Measurements from ENCODE around the gene SRGAP1.
"Not testable (repeated sequence)": the region's sequence is repeated elsewhere in the genome, so short reads cannot be mapped to it uniquely, and the experiment has no call there.

DNA sequence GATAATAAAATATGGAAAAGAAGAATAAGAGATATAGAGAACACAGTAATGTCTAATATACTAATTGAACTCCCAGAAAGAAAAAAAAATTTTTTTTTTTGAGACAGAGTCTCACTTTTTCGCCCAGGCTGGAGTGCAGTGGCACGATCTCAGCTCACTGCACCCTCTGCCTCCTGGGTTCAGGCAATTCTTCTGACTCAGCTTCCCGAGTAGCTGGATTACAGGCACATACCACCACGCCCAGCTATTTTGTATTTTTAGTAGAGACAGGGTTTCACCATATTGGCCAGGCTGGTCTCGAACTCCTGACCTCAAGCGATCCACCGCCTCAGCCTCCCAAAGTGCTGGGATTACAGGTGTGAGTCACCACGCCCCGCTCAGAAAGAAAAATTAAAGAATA, 232.1 kb downstream of the SRGAP1 start:
- TF ChIP-seq, protein P1, sequence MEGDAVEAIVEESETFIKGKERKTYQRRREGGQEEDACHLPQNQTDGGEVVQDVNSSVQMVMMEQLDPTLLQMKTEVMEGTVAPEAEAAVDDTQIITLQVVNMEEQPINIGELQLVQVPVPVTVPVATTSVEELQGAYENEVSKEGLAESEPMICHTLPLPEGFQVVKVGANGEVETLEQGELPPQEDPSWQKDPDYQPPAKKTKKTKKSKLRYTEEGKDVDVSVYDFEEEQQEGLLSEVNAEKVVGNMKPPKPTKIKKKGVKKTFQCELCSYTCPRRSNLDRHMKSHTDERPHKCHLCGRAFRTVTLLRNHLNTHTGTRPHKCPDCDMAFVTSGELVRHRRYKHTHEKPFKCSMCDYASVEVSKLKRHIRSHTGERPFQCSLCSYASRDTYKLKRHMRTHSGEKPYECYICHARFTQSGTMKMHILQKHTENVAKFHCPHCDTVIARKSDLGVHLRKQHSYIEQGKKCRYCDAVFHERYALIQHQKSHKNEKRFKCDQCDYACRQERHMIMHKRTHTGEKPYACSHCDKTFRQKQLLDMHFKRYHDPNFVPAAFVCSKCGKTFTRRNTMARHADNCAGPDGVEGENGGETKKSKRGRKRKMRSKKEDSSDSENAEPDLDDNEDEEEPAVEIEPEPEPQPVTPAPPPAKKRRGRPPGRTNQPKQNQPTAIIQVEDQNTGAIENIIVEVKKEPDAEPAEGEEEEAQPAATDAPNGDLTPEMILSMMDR (IDR thresholded peaks at IDR 0.05): not testable (repeated sequence)
- TF ChIP-seq POLR2A (IDR thresholded peaks at IDR 0.05; ENCODE audit: low read depth); EP300 (IDR thresholded peaks at IDR 0.05): not testable (repeated sequence)
